ENCODE data around the gene PUM1. TPM values are rescaled to one million over a fixed set of nuclear protein-coding genes. Genes with fewer than 3 reads are reported as not detected.

Gene PUM1
- total RNA-seq, 1 donor from 2014 or later = 121 TPM

- Histone ChIP-seq H3K4me1 (peaks cover 18% of the 10 kb centered on the region), H3K27me3 (ENCODE audit: low read depth) (no peaks in the 10 kb centered on the region), H3K4me3 (no peak overlapping the region), H3K27ac (no peak overlapping the region), H3K9me3 (no peaks in the 10 kb centered on the region), H3K36me3 (no peaks in the 10 kb centered on the region)
- intact Hi-C loops (cut with DNase I) = no loop called here
- no peak for TF ChIP-seq CTCF (IDR thresholded peaks at IDR 0.05)
- DNase-seq (no peak), ATAC-seq (no peak)
Measured at GRCh38 chr1:31105646-31106045, 40.1 kb upstream of the PUM1 start.

GRCh38 chr1:31102501-31102950 lies 37.0 kb upstream of the PUM1 start:
- Histone ChIP-seq H3K27ac (peak overlapping the region; percentile 5), H3K27me3 (ENCODE audit: low read depth) (no peaks in the 10 kb centered on the region), H3K36me3 (no peaks in the 10 kb centered on the region), H3K4me3 (no peak overlapping the region), H3K4me1 (peaks cover 22% of the 10 kb centered on the region), H3K9me3 (no peaks in the 10 kb centered on the region)
- ATAC-seq = peak; percentile 74 to 79
- intact Hi-C loops (cut with DNase I) = no loop called here
- TF ChIP-seq CTCF (IDR thresholded peaks at IDR 0.05) = no peak
- DNase-seq = no peak

DNA sequence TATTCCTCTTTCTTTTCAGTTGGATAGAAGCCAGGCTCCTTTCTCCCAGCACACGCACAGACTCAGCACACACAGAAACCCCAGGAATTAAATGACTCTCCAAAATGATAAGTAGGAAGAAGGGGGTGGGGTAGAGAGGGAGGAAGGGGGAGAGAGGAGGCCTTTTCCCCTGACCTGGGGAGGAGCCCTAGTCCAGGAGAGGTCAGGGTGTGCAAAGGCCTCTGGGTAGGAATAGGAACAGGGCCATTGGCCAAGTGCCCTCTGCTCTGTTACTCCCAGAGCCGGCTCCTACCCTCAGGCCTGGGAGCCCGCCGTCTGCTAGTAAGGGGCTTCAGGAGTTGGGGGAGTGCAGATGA lies 35.6 kb upstream of the PUM1 start:
- no peaks in the 10 kb centered on the region for H3K27me3 ChIP-seq (ENCODE audit: low read depth)
- no peaks in the 10 kb centered on the region for H3K9me3 ChIP-seq
- peak overlapping the region; percentile 21 for H3K27ac ChIP-seq
- TF ChIP-seq CTCF (IDR thresholded peaks at IDR 0.05) = no peak
- peaks cover 22% of the 10 kb centered on the region for H3K4me1 ChIP-seq
- DNase-seq = no peak
- no peak overlapping the region for H3K4me3 ChIP-seq
- no peaks in the 10 kb centered on the region for H3K36me3 ChIP-seq
- intact Hi-C loops (cut with DNase I) = no loop called here
- ATAC-seq = peak; percentile 45 to 53

DNA sequence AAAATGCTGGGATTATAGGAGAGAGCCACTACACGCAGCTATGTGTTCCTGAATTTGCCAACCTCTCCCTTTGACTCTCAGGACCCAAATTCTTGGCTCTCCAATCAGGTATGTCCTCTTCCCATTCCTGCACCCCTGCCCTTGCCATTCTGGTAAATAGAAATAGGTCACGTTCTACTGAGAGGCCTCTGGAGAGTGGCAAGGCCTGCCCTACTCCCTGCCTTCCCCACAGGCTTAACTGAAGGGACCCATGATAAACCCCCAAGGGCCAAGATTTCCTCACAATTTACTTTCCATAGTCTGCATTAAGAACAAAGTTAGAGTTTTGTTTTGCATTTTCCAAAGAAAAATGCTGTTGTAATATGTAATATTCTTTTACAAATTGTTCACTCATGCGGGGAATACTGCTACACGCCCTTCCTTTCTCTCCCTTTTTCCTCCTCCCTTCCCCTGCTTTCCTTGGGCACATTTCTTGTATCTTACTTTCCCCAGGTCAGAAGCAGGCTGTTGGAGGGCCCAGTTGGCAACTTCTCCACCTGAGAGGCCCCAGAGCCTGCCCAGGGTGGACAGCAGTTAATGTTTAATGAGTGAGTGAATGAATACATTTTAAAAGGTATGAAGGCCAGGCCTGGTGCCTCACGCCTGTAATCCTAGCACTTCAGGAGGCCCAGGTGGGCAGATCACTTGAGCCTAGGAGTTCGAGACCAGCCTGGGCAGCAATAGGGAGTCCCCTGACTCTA lies 33.9 kb upstream of the PUM1 start:
- DNase-seq (no peak), ATAC-seq (peak in 1 of 2 donors; percentile 28)
- H3K9me3 ChIP-seq = no peaks in the 10 kb centered on the region
- no peaks in the 10 kb centered on the region for H3K36me3 ChIP-seq
- no peaks in the 10 kb centered on the region for H3K27me3 ChIP-seq (ENCODE audit: low read depth)
- H3K4me3 ChIP-seq = no peak overlapping the region
- peak overlapping the region; percentile 14 for H3K27ac ChIP-seq
- no peak for TF ChIP-seq CTCF (IDR thresholded peaks at IDR 0.05)
- intact Hi-C loops (cut with DNase I) = no loop called here
- H3K4me1 ChIP-seq = peaks cover 22% of the 10 kb centered on the region

GRCh38 chr1:31095985-31096384 lies 30.5 kb upstream of the PUM1 start:
- Histone ChIP-seq H3K36me3 (no peaks in the 10 kb centered on the region), H3K4me1 (peaks cover 7% of the 10 kb centered on the region), H3K9me3 (no peaks in the 10 kb centered on the region), H3K27me3 (ENCODE audit: low read depth) (no peaks in the 10 kb centered on the region), H3K4me3 (no peak overlapping the region), H3K27ac (no peak overlapping the region)
- ATAC-seq (no peak), DNase-seq (no peak)
- no peak for TF ChIP-seq CTCF (IDR thresholded peaks at IDR 0.05)
- intact Hi-C loops (cut with DNase I) = no loop called here
